Measurements from ENCODE around the gene SPRR2G.
"Not testable (repeated sequence)": the region's sequence is repeated elsewhere in the genome, so short reads cannot be mapped to it uniquely, and the experiment has no call there.

Gene SPRR2G

DNA sequence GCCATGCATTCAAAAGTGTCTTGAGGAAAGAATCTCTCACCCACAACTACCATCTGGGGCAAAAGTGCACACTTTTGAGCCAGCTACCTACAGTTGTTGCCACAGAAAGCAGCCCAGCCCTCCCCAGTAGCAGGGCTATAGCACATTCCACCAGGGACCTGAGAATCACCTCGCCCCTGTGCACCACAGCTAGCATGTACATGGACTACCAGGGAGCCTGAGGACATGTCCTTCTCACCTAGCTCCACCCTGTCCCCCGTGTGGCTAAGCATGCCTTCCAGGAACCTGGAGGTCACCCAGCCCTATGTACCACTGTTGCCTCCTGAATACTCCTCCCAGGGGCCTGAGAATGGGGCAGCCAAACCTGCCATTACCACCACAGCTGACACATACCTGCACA, 16.9 kb downstream of the SPRR2G start:
- in situ Hi-C loops (cut with HindIII; ENCODE audit: low sequenced_read_pairs), result no loop called here
- no peak for TF ChIP-seq CTCF (IDR thresholded peaks at IDR 0.05; ENCODE audit: low read depth, low read length)
- no peak overlapping the region for H3K4me3 ChIP-seq (ENCODE audit: low read depth, low read length)

GRCh38 chr1:153133267-153133666, 17.4 kb downstream of the SPRR2G start:
- in situ Hi-C loops (cut with HindIII; ENCODE audit: low sequenced_read_pairs), result no loop called here
- no peak for DNase-seq (ENCODE audit: low read depth, low spot score)
- no peak overlapping the region for H3K4me3 ChIP-seq (ENCODE audit: low read depth, low read length)
- no peak for TF ChIP-seq CTCF (IDR thresholded peaks at IDR 0.05; ENCODE audit: low read depth, low read length)

More for the DNA sequence above, 16.9 kb downstream of the SPRR2G start:
- DNase-seq (ENCODE audit: low read depth, low spot score), result no peak

GRCh38 chr1:153128688-153129087, 22.0 kb downstream of the SPRR2G start:
- DNase-seq (ENCODE audit: low read depth, low spot score); in situ Hi-C loops (cut with HindIII; ENCODE audit: low sequenced_read_pairs); H3K4me3 ChIP-seq (ENCODE audit: low read depth, low read length): not testable (repeated sequence)

DNA sequence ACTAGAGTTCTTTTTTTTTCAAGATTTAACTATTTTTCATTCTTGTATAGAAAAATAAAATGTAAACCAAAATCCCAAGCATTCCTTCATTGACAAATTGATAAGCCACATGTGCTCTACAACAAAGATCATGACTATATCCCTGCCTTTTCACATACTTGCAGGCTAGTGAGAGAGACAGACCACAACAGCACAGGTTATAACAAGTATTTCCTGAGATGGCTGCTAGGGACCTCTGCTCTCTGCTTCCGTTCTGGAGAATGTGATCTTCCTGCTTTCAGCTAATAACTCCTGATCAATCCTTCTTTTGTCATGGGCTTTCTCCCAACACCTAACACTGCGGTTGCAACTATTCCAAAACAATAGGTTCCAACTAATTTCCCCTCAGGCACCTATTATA, 23.4 kb downstream of the SPRR2G start:
- DNase-seq (ENCODE audit: low read depth, low spot score), result no peak
- in situ Hi-C loops (cut with HindIII; ENCODE audit: low sequenced_read_pairs), result no loop called here
- no peak for TF ChIP-seq CTCF (IDR thresholded peaks at IDR 0.05; ENCODE audit: low read depth, low read length)
- no peak overlapping the region for H3K4me3 ChIP-seq (ENCODE audit: low read depth, low read length)

GRCh38 chr1:153125536-153125935, 25.2 kb downstream of the SPRR2G start:
- in situ Hi-C loops (cut with HindIII; ENCODE audit: low sequenced_read_pairs), result no loop called here
- TF ChIP-seq CTCF (IDR thresholded peaks at IDR 0.05; ENCODE audit: low read depth, low read length), result no peak
- no peak overlapping the region for H3K4me3 ChIP-seq (ENCODE audit: low read depth, low read length)
- DNase-seq (ENCODE audit: low read depth, low spot score), result no peak

DNA sequence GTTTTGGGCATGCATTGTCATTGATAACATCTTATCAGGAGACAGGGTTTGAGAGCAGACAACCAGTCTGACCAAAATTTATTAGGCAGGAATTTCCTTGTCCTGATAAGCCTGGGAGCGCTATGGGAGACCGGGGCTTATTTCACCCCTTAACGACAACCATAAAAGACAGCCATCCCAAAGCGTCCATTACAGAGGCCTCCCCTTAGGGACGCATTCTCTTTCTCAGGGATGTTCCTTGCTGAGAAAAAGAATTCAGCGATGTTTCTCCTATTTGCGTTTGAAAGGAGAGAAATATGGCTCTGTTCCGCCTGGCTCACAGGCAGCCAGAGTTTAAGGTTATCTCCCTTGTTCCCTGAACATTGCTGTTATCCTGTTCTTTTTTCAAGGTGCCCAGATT, 26.9 kb downstream of the SPRR2G start:
- in situ Hi-C loops (cut with HindIII; ENCODE audit: low sequenced_read_pairs); H3K4me3 ChIP-seq (ENCODE audit: low read depth, low read length); DNase-seq (ENCODE audit: low read depth, low spot score): not testable (repeated sequence)

- DNase-seq (ENCODE audit: low read depth, low spot score), result no peak
- TF ChIP-seq CTCF (IDR thresholded peaks at IDR 0.05; ENCODE audit: low read depth, low read length), result no peak
- no peak overlapping the region for H3K4me3 ChIP-seq (ENCODE audit: low read depth, low read length)
- in situ Hi-C loops (cut with HindIII; ENCODE audit: low sequenced_read_pairs), result no loop called here
These were observed 27.8 kb downstream of the SPRR2G start for GRCh38 chr1:153122831-153123421.

DNA sequence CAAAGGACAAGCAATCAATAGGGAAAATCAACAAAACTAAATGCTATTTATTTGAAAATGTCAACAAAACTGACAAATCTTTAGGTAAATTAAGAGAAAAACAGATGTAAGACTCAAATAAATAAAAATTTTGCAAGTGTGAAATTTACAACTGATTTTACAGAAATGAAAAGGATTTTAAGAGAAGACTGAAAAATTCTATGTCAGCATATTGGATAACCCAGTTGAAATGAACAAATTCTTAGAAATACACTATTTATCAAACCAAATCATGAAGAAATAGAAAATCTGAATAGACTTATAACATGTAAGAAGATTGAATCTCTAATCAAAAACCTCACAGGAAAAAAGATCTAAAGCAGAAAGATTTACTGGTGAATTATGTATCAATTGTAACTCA, 29.7 kb downstream of the SPRR2G start:
- no peak for DNase-seq (ENCODE audit: low read depth, low spot score)
- no peak overlapping the region for H3K4me3 ChIP-seq (ENCODE audit: low read depth, low read length)
- in situ Hi-C loops (cut with HindIII; ENCODE audit: low sequenced_read_pairs), result no loop called here
- TF ChIP-seq CTCF (IDR thresholded peaks at IDR 0.05; ENCODE audit: low read depth, low read length), result no peak
